Neuronal stem cell (in vitro differentiated cells): Measurements from ENCODE around the gene KRT39.
A peak's percentile ranks its signal among the peaks of the same experiment; 100 is the strongest.

Experiments
- DNase-seq: peaks from one replicate; pipeline ENCODE4 v3.0.0-alpha.2; 2013; ENCODE audit warnings: low spot score
- H2AFZ ChIP-seq: one replicate; pipeline ENCODE4 v1.6.1; 2013; ENCODE audit warnings: mild to moderate bottlenecking, low read length, inconsistent platforms
- H2AK5ac ChIP-seq: 2 replicates; pipeline ENCODE4 v1.6.1; 2013; ENCODE audit warnings: low read depth, mild to moderate bottlenecking, inconsistent platforms, low read length, moderate library complexity, mixed read lengths
- H2BK120ac ChIP-seq: 2 replicates; pipeline ENCODE4 v1.6.1; 2013; ENCODE audit warnings: low read depth, mild to moderate bottlenecking, inconsistent platforms, low read length, moderate library complexity, mixed read lengths
- H2BK12ac ChIP-seq: one replicate; pipeline ENCODE4 v1.6.1; 2013; ENCODE audit warnings: low read length, inconsistent platforms
- H2BK15ac ChIP-seq: 2 replicates; pipeline ENCODE4 v1.6.1; 2013; ENCODE audit warnings: mild to moderate bottlenecking, low read length, inconsistent platforms, mixed read lengths
- H2BK5ac ChIP-seq: one replicate; pipeline ENCODE4 v1.6.1; 2013; ENCODE audit warnings: inconsistent platforms, mild to moderate bottlenecking, low read length, moderate library complexity
- H3K14ac ChIP-seq: one replicate; pipeline ENCODE4 v1.6.1; 2013; ENCODE audit warnings: low read length, inconsistent platforms
- H3K18ac ChIP-seq: 2 replicates; pipeline ENCODE4 v1.6.1; 2013; ENCODE audit warnings: low read length, inconsistent platforms
- H3K23ac ChIP-seq: 2 replicates; pipeline ENCODE4 v1.6.1; 2013; ENCODE audit warnings: low read depth, mild to moderate bottlenecking, mixed read lengths, low read length, inconsistent platforms; ENCODE audit not compliant: poor library complexity
- H3K27ac ChIP-seq: replicated peaks from 3 replicates; pipeline ENCODE4 v1.5.1; 2013; ENCODE audit warnings: low read length, inconsistent platforms
- H3K27me3 ChIP-seq, 3 experiments: 2 replicates each; pipeline ENCODE4 v1.6.1; 2013; ENCODE audit warnings: low read length in 3 of 3, mild to moderate bottlenecking in 2 of 3, inconsistent platforms in 1 of 3, low read depth in 1 of 3, mixed read lengths in 1 of 3, moderate library complexity in 1 of 3; ENCODE audit not compliant: control insufficient read depth in 3 of 3, insufficient read depth in 3 of 3
- H3K36me3 ChIP-seq, 2 donors: replicated peaks in 1 of 2; 2 replicates each; pipeline ENCODE4 v1.6.1; 2013; ENCODE audit warnings: low read length in 2 of 2; ENCODE audit not compliant: control insufficient read depth in 2 of 2, insufficient read depth in 2 of 2
- H3K4ac ChIP-seq: 2 replicates; pipeline ENCODE4 v1.6.1; 2013; ENCODE audit warnings: inconsistent platforms, mild to moderate bottlenecking, low read length, moderate library complexity
- H3K4me1 ChIP-seq, 2 donors: 1 replicate in 1 of 2; 2 replicates in 1 of 2; pipeline ENCODE4 v1.6.1; 2013; ENCODE audit warnings: low read length in 2 of 2, low read depth in 1 of 2; ENCODE audit not compliant: control insufficient read depth in 2 of 2, insufficient read depth in 1 of 2
- H3K4me2 ChIP-seq: one replicate; pipeline ENCODE4 v1.6.1; 2013; ENCODE audit warnings: mild to moderate bottlenecking, low read length, inconsistent platforms; ENCODE audit not compliant: insufficient read depth, poor library complexity, severe bottlenecking
- H3K4me3 ChIP-seq, 2 donors: 2 replicates each; pipeline ENCODE4 v1.5.1; 2013; ENCODE audit warnings: low read length in 2 of 2, mild to moderate bottlenecking in 2 of 2, inconsistent platforms in 1 of 2, moderate library complexity in 1 of 2
- H3K79me1 ChIP-seq: one replicate; pipeline ENCODE4 v1.6.1; 2013; ENCODE audit warnings: low read depth, mild to moderate bottlenecking, inconsistent platforms, low read length, moderate library complexity
- H3K9ac ChIP-seq: one replicate; pipeline ENCODE4 v1.6.1; 2013; ENCODE audit warnings: mild to moderate bottlenecking, low read depth, low read length, inconsistent platforms; ENCODE audit not compliant: poor library complexity
- H3K9me3 ChIP-seq, 2 donors: replicated peaks in 1 of 2; 2 replicates each; pipeline versions ENCODE3 to v1.6.1; 2013; ENCODE audit warnings: low read length in 2 of 2, mild to moderate bottlenecking in 2 of 2, inconsistent platforms in 1 of 2, low read depth in 1 of 2, mixed read lengths in 1 of 2, moderate library complexity in 1 of 2; ENCODE audit not compliant: control insufficient read depth in 2 of 2, insufficient read depth in 1 of 2
- H4K8ac ChIP-seq: one replicate; pipeline ENCODE4 v1.6.1; 2013; ENCODE audit warnings: low read depth, mild to moderate bottlenecking, inconsistent platforms, low read length, moderate library complexity
- H4K91ac ChIP-seq: one replicate; pipeline ENCODE4 v1.6.1; 2013; ENCODE audit warnings: low read length, low read depth, mild to moderate bottlenecking, inconsistent platforms; ENCODE audit not compliant: poor library complexity
- WGBS, 2 donors: extraction: QIAGEN DNeasy Blood & Tissue Kit; methylation state at CpG; one replicate each; pipeline ENCODE4 v1.1.7; 2013; ENCODE audit warnings: missing lambda C conversion rate in 2 of 2, mixed read lengths in 1 of 2; ENCODE audit not compliant: insufficient read length in 2 of 2, insufficient replicate concordance in 1 of 2; ENCODE audit errors: extremely low coverage in 2 of 2; 5-methylcytosine and 5-hydroxymethylcytosine counted together

KRT39 gene

DNA sequence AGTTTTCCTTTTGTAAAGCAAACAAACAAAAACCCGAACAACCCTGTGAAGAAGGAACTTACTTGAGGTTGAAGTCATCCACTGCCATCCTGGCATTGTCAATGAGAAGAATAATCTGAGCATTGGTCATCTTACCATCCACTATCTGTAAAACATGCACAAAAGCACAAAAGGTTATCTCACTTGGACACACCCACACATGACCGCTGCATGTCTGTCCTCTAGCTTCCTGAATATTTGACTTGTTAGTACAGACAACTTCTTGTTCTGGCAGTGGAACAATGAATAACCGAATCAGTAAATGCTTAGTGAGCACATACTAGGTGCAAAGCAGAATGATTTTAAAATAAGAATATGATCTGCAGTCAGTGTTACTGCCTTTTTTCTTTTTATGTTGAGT is 35.4 kb downstream of the KRT39 start:
- peak overlapping the region; percentile 60 for H3K27ac ChIP-seq
- H4K91ac ChIP-seq = no peak overlapping the region
- H3K79me1 ChIP-seq = no peaks in the 10 kb centered on the region
- no peak overlapping the region for H3K4me2 ChIP-seq
- no peak overlapping the region for H3K9ac ChIP-seq
- H2AFZ ChIP-seq = no peak overlapping the region
- DNase-seq = no peak
- no peak overlapping the region for H3K23ac ChIP-seq
- H3K4me3 ChIP-seq = no peak overlapping the region
- H3K9me3 ChIP-seq = no peaks in the 10 kb centered on the region
- no CpG with 5 or more reads among the region's 3 CpGs for WGBS, 2 donors
- no peak overlapping the region for H4K8ac ChIP-seq
- H3K4ac ChIP-seq = no peak overlapping the region
- H3K4me1 ChIP-seq = peaks cover 0 to 10% of the 10 kb centered on the region in 2 donors
- no peak overlapping the region for H3K14ac ChIP-seq
- no peaks in the 10 kb centered on the region for H3K27me3 ChIP-seq
- H2BK120ac ChIP-seq = no peak overlapping the region
- H2BK15ac ChIP-seq = no peak overlapping the region
- no peak overlapping the region for H3K18ac ChIP-seq
- peak overlapping the region; percentile 33 for H2BK12ac ChIP-seq
- H3K36me3 ChIP-seq = no peaks in the 10 kb centered on the region
- no peak overlapping the region for H2BK5ac ChIP-seq
- H2AK5ac ChIP-seq = no peak overlapping the region

GRCh38 chr17:40926341-40926740 is 40.4 kb downstream of the KRT39 start:
- WGBS, 2 donors = no CpG with 5 or more reads among the region's 8 CpGs

GRCh38 chr17:40922239-40922638 is 44.5 kb downstream of the KRT39 start:
- no CpG with 5 or more reads among the region's 2 CpGs for WGBS, 2 donors
- Histone ChIP-seq H3K4me3 (no peak overlapping the region), H3K4me2 (no peak overlapping the region), H3K36me3 (no peaks in the 10 kb centered on the region), H2AK5ac (no peak overlapping the region), H4K8ac (no peak overlapping the region), H2BK5ac (no peak overlapping the region), H3K23ac (no peak overlapping the region), H4K91ac (no peak overlapping the region), H3K27ac (no peak overlapping the region), H3K27me3 (peaks cover 0 to 7% (median 0%) of the 10 kb centered on the region in 3 experiments), H3K4me1 (peaks cover 0 to 2% of the 10 kb centered on the region in 2 donors), H3K9ac (no peak overlapping the region), H3K14ac (no peak overlapping the region), H3K18ac (no peak overlapping the region), H2AFZ (peak overlapping the region; percentile 59), H3K79me1 (no peaks in the 10 kb centered on the region), H2BK120ac (no peak overlapping the region), H3K4ac (no peak overlapping the region), H2BK12ac (no peak overlapping the region), H3K9me3 (no peaks in the 10 kb centered on the region), H2BK15ac (no peak overlapping the region)
- DNase-seq = no peak

More at GRCh38 chr17:40926341-40926740, 40.4 kb downstream of the KRT39 start:
- Histone ChIP-seq H4K91ac (no peak overlapping the region), H3K9me3 (no peaks in the 10 kb centered on the region), H2BK12ac (no peak overlapping the region), H2AFZ (no peak overlapping the region), H3K4ac (no peak overlapping the region), H3K79me1 (no peaks in the 10 kb centered on the region), H3K27ac (no peak overlapping the region), H3K4me1 (peaks cover 0 to 5% of the 10 kb centered on the region in 2 donors), H3K18ac (no peak overlapping the region), H3K36me3 (no peaks in the 10 kb centered on the region), H2AK5ac (no peak overlapping the region), H3K4me2 (no peak overlapping the region), H2BK120ac (no peak overlapping the region), H3K14ac (no peak overlapping the region), H3K4me3 (no peak overlapping the region), H2BK5ac (no peak overlapping the region), H3K27me3 (peaks cover 0 to 7% (median 0%) of the 10 kb centered on the region in 3 experiments), H2BK15ac (no peak overlapping the region), H4K8ac (no peak overlapping the region), H3K23ac (no peak overlapping the region), H3K9ac (no peak overlapping the region)
- no peak for DNase-seq

GRCh38 chr17:40921026-40921425 is 45.7 kb downstream of the KRT39 start:
- no peak overlapping the region for H2AFZ ChIP-seq
- no peak overlapping the region for H2BK5ac ChIP-seq
- H3K14ac ChIP-seq = no peak overlapping the region
- no peak overlapping the region for H3K9ac ChIP-seq
- H4K91ac ChIP-seq = no peak overlapping the region
- no peaks in the 10 kb centered on the region for H3K36me3 ChIP-seq
- H2BK120ac ChIP-seq = no peak overlapping the region
- no peaks in the 10 kb centered on the region for H3K9me3 ChIP-seq
- H2BK15ac ChIP-seq = no peak overlapping the region
- no peak for DNase-seq
- H4K8ac ChIP-seq = no peak overlapping the region
- peaks cover 0 to 7% (median 0%) of the 10 kb centered on the region in 3 experiments for H3K27me3 ChIP-seq
- no peak overlapping the region for H3K4me3 ChIP-seq
- H3K4me2 ChIP-seq = no peak overlapping the region
- no peak overlapping the region for H2AK5ac ChIP-seq
- no peaks in the 10 kb centered on the region for H3K79me1 ChIP-seq
- no peak overlapping the region for H3K23ac ChIP-seq
- no CpG with 5 or more reads among the region's 2 CpGs for WGBS, 2 donors
- no peak overlapping the region for H3K27ac ChIP-seq
- H3K4me1 ChIP-seq = peaks cover 0 to 2% of the 10 kb centered on the region in 2 donors
- no peak overlapping the region for H2BK12ac ChIP-seq
- no peak overlapping the region for H3K4ac ChIP-seq
- H3K18ac ChIP-seq = no peak overlapping the region
